HepG2 (cell line): Measurements from ENCODE around the gene MAP4K3.

Experiments used
- CTCF ChIP-seq: sonication (generic); formaldehyde crosslinking; IDR thresholded peaks from 2 replicates; pipeline ENCODE4 v1.5.0; 2020; ENCODE audit warnings: mild to moderate bottlenecking, missing genetic modification reagents, moderate library complexity
- POLR2AphosphoS5 ChIP-seq: IDR thresholded peaks from 2 replicates; pipeline ENCODE4 v1.6.1; 2012; ENCODE audit warnings: low read depth, low read length

- TF ChIP-seq CTCF (no peak), POLR2AphosphoS5 (no peak)
These were observed 193.5 kb downstream of the MAP4K3 start, which contains the start of gene CDKL4 for GRCh38 chr2:39243469-39244123.
